Measurements from ENCODE around the gene SEMA4B.

DNA sequence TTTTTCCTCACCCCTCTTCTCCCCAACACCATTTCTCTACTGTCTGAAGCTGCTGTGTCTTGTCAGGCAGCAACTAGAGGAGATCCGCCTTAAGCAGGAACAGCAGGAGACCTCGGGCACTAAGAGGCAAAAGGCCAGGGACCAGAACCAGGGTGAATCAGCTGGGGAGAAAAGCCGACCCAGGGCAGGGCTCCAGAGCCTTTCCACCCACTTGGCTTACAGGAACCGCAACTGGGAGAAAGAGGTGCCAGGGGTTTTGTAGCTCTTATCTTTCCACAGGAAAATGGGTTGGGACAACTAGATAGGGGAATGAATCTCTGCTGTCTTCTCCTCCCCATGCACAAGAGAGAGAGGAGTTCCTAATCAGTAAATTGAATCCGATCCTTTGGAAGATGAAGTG is 61.3 kb downstream of the SEMA4B start:
- TF ChIP-seq, protein P1, sequence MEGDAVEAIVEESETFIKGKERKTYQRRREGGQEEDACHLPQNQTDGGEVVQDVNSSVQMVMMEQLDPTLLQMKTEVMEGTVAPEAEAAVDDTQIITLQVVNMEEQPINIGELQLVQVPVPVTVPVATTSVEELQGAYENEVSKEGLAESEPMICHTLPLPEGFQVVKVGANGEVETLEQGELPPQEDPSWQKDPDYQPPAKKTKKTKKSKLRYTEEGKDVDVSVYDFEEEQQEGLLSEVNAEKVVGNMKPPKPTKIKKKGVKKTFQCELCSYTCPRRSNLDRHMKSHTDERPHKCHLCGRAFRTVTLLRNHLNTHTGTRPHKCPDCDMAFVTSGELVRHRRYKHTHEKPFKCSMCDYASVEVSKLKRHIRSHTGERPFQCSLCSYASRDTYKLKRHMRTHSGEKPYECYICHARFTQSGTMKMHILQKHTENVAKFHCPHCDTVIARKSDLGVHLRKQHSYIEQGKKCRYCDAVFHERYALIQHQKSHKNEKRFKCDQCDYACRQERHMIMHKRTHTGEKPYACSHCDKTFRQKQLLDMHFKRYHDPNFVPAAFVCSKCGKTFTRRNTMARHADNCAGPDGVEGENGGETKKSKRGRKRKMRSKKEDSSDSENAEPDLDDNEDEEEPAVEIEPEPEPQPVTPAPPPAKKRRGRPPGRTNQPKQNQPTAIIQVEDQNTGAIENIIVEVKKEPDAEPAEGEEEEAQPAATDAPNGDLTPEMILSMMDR (IDR thresholded peaks at IDR 0.05), result no peak
- TF ChIP-seq POLR2A (IDR thresholded peaks at IDR 0.05), result no peak

Measured in lower leg skin (tissue), 3 donors.